ENCODE measurements around the gene BARX1.

BARX1 gene

GRCh38 chr9:93951655-93952118 lies 3.5 kb downstream of the BARX1 start:
- H3K4me1 Mint-ChIP-seq = peaks cover 54% of the 10 kb centered on the region
- peak overlapping the region; percentile 55 for H3K4me3 Mint-ChIP-seq
- no peak for DNase-seq
- H3K36me3 Mint-ChIP-seq = peaks cover 15% of the 10 kb centered on the region
- H3K27ac Mint-ChIP-seq = peak overlapping the region; percentile 49
- peaks cover 96% of the 10 kb centered on the region for H3K27me3 Mint-ChIP-seq
- H3K9me3 Mint-ChIP-seq = peaks cover 8% of the 10 kb centered on the region
- CTCF ChIA-PET = interaction anchor here (1.2 kb wide), 1 partner anchor 10 kb away, joined by 3 read pairs; no protein-coding TSS in a partner anchor

DNA sequence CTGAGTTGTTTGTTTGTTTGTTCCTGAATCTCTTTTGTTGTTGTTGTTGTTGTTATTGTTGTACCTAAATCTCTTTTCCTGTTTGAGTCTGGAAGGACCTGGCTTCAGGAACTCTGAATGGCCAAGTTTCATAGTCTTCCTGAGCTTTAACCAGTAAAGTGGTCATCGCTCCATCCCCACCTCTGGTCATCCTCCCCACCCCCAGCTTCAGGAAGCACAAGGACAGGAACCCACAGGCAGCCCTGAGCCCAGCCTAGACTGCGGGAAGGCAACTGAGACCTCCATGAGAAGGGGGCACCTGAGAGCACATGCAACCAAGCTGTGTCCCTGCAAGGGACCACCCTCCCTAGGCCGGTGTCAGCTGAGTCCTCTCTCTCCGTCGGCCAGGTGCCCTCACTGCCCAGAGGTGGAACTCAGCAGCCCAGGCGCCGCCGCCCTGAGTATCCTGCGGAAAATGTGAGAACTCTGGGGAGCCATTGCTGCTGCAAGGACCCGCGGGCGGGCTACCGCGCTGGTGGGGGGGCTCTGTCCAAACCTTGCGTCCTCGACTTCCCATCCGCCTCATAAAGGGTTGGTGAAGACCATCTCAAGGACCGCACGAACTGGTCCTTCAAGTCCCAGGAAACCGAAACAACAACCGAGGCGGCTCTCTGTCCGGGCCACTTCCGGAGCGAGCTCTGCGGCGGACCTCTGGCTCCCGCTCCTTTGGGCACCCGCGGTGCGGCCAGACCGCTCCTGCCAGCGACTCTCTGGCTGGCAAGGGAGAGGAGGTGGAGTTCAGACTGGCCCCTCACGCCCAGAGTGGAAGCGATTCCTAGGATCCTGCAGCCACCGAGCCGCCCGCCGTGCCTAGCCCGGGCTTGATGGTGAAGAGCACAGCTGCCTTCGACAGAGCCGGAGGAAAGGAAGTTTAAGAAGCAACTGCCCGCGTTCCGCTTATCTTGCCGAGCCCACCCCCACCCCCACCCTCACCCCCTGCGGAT lies 4.2 kb downstream of the BARX1 start:
- peaks cover 96% of the 10 kb centered on the region for H3K27me3 Mint-ChIP-seq
- H3K4me3 Mint-ChIP-seq = peak overlapping the region; percentile 55
- peaks cover 8% of the 10 kb centered on the region for H3K9me3 Mint-ChIP-seq
- H3K27ac Mint-ChIP-seq = peak overlapping the region; percentile 68
- DNase-seq = peak; percentile 48
- peaks cover 15% of the 10 kb centered on the region for H3K36me3 Mint-ChIP-seq
- peaks cover 54% of the 10 kb centered on the region for H3K4me1 Mint-ChIP-seq
- CTCF ChIA-PET = interaction anchor here (1.2 to 1.3 kb wide), 2 partner anchors 11 to 124 kb away, joined by 3 to 5 read pairs; no protein-coding TSS in a partner anchor

DNA sequence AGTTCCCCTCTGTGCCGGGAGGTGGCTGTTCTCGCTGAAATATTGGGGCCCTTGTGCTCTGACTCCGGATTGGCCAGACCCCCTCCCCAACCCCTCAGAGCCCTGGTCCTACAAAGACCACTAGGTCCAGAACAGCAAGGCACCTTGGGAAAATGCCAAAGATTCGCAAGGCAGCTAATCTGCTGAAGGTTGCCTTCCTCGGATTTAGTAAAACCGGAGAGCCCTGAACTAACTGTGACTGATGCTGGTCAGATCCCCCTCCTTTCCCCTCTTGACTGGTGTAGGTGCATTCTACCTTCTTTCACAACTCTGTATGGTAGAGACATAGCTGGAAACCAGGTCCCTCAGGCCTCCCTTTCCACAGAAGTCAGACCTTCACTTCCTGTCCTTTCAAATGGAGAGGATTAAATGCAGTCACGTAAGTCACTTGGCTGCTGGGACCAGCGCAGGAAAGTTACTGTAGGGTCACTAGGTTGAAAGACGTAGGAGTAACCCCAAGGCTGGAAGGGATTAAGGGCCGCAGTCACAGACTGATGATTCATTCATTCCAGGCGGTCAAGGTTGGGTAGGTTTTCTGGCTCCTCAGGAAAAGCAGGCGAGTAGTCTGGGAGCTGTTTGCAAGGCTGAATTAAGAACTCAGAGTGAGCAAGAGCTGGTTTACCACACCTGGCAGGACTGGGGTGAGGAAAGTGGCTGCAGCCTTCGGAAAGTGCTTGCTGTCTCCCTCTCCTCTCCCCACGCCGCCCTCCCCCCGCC lies 5.3 kb downstream of the BARX1 start:
- Mint-ChIP-seq H3K9me3 (peaks cover 8% of the 10 kb centered on the region), H3K36me3 (peaks cover 13% of the 10 kb centered on the region), H3K27ac (no peak overlapping the region), H3K4me3 (no peak overlapping the region), H3K4me1 (peaks cover 56% of the 10 kb centered on the region), H3K27me3 (peaks cover 99% of the 10 kb centered on the region)
- CTCF ChIA-PET = interaction anchor here (0.6 to 1.3 kb wide), 2 partner anchors 14 to 123 kb away, joined by 3 to 5 read pairs; no protein-coding TSS in a partner anchor
- DNase-seq = no peak

DNA sequence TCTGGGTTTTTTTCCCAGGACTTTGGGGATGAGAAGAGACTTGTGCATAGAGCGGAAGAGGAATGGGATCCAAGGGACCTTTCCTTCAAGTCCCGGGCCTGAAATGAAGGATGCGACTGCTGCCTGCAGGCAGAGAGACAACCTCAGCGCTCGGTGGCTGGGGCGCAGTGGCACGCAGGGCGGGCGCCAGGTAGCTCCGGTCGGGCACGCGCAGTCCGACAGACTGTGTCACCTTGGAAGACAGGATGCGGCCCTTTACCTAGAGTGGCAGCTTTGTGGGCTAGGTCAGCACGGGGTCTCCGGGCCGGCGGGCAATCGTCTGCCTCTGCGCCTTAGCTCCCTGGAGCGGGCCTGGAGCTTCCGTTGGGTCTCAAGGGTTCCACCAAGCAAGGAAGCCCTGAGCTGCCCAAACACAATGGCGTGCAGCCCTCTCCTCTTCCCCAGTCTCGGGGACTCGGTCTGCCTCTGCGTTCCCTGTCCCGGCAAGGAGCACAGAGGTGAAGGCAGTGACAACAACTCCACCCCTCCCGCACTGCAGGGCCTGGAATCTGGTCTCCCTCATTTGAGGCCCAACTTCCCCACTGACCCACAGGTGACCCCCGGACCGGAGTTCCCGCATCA lies 6.0 kb downstream of the BARX1 start:
- Mint-ChIP-seq H3K27me3 (peaks cover 100% of the 10 kb centered on the region), H3K4me3 (no peak overlapping the region), H3K9me3 (peaks cover 8% of the 10 kb centered on the region), H3K4me1 (peaks cover 56% of the 10 kb centered on the region), H3K36me3 (peaks cover 13% of the 10 kb centered on the region), H3K27ac (no peak overlapping the region)
- no peak for DNase-seq
- CTCF ChIA-PET = interaction anchor here (0.6 kb wide), 1 partner anchor 14 kb away, joined by 3 read pairs; no protein-coding TSS in a partner anchor

- peaks cover 51% of the 10 kb centered on the region for H3K4me1 Mint-ChIP-seq
- H3K27me3 Mint-ChIP-seq = peaks cover 100% of the 10 kb centered on the region
- H3K36me3 Mint-ChIP-seq = peaks cover 9% of the 10 kb centered on the region
- H3K4me3 Mint-ChIP-seq = no peak overlapping the region
- no peak overlapping the region for H3K27ac Mint-ChIP-seq
- DNase-seq = no peak
- H3K9me3 Mint-ChIP-seq = peaks cover 8% of the 10 kb centered on the region
- CTCF ChIA-PET = no interaction called here
These were observed 6.6 kb downstream of the BARX1 start for GRCh38 chr9:93948441-93949072.

DNA sequence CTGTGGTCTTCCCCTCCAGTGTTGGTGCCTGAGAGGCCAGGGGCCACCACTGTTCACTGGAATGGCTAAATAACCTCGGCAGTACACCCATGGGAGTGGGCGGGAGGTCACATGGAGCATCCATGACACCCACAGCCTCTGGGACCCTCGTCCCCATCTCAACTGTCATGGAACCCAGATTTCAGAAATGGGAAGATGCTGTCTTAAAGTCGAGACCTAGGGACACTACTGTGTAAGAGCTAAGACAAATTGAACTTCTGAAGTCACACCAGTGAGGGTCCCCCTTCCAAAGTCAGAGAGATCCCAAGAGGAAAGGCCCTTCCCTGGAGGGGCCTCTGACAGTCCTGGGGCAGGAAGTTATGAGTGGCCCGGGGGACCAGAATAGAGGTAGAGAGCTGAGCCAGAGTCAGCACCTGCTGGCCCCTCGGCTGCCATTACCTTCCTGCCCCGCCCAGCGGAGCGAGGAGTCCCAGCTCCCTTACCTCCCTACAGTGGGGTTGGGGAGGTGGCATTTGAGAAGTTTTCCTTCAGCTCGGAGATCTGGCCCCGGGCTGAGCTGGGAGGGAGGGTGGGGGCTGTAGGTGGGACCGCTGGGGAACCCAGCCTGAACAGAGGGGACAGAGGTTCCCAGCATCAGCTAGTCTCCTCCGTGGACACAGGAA lies 7.6 kb downstream of the BARX1 start:
- Mint-ChIP-seq H3K27me3 (peaks cover 100% of the 10 kb centered on the region), H3K9me3 (peaks cover 8% of the 10 kb centered on the region), H3K4me3 (no peak overlapping the region), H3K4me1 (peaks cover 43% of the 10 kb centered on the region), H3K36me3 (peaks cover 6% of the 10 kb centered on the region), H3K27ac (no peak overlapping the region)
- no peak for DNase-seq
- CTCF ChIA-PET = interaction anchor here (0.6 to 1.5 kb wide), 2 partner anchors 120 to 518 kb away, joined by 4 to 5 read pairs; no protein-coding TSS in a partner anchor

GRCh38 chr9:93946338-93946712 lies 8.8 kb downstream of the BARX1 start:
- H3K4me1 Mint-ChIP-seq = peaks cover 34% of the 10 kb centered on the region

DNA sequence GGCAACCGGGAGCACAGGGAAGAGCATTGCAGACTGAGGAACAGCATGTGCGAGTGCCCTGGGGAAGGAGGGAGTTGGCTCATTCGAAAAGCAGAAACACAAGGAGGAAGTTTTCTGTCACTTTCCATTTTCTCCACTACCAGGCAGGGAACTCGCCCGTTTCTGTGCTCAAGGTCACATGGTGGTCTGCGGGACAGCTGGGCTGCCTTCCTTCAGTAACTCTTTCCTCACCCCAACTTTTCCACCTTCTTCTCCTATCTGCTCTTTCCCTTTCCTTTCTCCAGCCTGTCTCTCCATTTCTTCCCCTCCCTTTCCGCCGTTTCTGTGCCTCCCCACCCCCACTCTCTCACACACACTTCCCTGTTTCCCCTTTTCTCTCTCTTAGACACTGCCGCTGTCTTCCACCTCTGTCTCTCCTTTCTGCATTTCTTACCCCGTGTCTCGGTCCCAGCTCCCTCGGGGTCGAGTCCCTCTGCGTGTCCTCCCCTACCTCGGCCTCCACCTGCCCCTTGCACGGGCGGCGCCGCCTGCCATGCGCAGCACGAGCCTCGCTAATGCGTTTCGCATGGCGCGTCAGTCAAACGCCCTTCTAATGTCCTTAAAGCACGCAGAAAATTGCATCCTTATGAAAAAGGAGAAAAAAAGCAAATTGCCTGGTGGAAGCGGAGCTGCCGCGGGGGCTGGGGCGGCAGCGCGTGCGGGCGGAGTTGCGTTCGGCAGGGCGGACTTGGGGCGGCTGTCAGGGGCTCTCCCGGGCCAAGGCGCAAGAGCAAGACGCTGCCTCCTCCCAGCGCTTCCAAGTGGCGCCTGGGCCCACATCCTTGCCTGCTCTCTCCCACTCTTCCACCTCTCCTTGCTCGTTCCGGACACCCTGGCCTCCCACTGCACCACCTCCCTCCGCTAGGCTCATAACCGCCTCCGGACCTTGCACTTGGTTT lies 9.5 kb downstream of the BARX1 start:
- Mint-ChIP-seq H3K27ac (no peak overlapping the region), H3K27me3 (peaks cover 100% of the 10 kb centered on the region), H3K4me1 (peaks cover 27% of the 10 kb centered on the region), H3K36me3 (peaks cover 6% of the 10 kb centered on the region), H3K9me3 (peaks cover 8% of the 10 kb centered on the region), H3K4me3 (peak overlapping the region; percentile 36)
- no peak for DNase-seq
- CTCF ChIA-PET = interaction anchor here (1.4 kb wide), 1 partner anchor 36 kb away, joined by 3 read pairs; no protein-coding TSS in a partner anchor

More at GRCh38 chr9:93946338-93946712, 8.8 kb downstream of the BARX1 start:
- no peak overlapping the region for H3K27ac Mint-ChIP-seq
- H3K4me3 Mint-ChIP-seq = peak overlapping the region; percentile 16
- CTCF ChIA-PET = interaction anchor here (1.5 kb wide), 1 partner anchor 119 kb away, joined by 4 read pairs; no protein-coding TSS in a partner anchor
- peaks cover 6% of the 10 kb centered on the region for H3K36me3 Mint-ChIP-seq
- DNase-seq = no peak
- H3K27me3 Mint-ChIP-seq = peaks cover 100% of the 10 kb centered on the region
- H3K9me3 Mint-ChIP-seq = peaks cover 8% of the 10 kb centered on the region

- Mint-ChIP-seq H3K36me3 (no peaks in the 10 kb centered on the region), H3K4me1 (peaks cover 15% of the 10 kb centered on the region), H3K9me3 (no peaks in the 10 kb centered on the region), H3K27ac (no peak overlapping the region), H3K27me3 (peaks cover 98% of the 10 kb centered on the region), H3K4me3 (no peak overlapping the region)
- DNase-seq = no peak
- CTCF ChIA-PET = interaction anchor here (1.1 to 1.7 kb wide), 4 partner anchors 20 to 262 kb away, joined by 3 to 4 read pairs (median 4); no protein-coding TSS in a partner anchor
These were observed 11.1 kb downstream of the BARX1 start for GRCh38 chr9:93944011-93944410.

DNA sequence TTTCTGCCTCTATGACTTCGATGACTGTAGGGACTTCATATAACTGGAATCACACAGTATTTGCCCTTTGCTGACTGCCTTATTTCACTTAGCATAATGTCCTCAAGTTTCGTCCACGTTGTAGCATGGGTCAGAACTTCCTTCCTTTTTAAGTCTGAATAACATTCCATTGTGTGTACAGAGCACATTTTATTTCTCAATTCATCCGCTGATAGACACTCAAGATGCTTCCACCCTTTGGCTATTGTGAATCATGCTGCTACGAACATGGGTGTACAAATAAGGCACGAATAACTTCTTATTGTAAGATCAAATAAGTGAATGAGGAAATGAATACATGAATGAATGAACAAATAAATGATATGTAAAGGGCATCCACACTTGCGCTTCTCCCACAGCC lies 13.0 kb downstream of the BARX1 start:
- Mint-ChIP-seq H3K27me3 (peaks cover 89% of the 10 kb centered on the region), H3K4me1 (peaks cover 12% of the 10 kb centered on the region), H3K4me3 (no peak overlapping the region), H3K27ac (no peak overlapping the region), H3K9me3 (no peaks in the 10 kb centered on the region), H3K36me3 (no peaks in the 10 kb centered on the region)
- no peak for DNase-seq
- CTCF ChIA-PET = interaction anchor here (1.0 kb wide), 1 partner anchor 17 kb away, joined by 3 read pairs; no protein-coding TSS in a partner anchor

DNA sequence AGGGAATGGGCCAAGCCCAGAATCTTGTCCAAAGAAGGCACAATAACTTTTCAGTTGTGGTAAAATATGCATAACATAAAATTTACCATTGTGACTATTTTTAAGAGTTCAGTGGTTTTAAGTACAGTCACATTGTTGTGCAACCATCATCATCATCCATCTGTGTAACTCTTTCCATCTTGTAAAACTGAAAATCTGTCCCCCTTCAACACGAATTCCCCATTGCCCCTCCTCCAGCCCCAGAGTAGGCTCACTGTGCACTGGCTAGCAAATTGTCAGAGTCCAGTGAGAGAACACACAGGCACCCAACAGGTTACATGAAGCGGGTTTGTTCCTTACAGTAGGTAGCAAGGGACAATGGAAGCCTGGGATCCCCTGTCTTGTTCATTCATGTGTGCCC lies 13.7 kb downstream of the BARX1 start:
- H3K36me3 Mint-ChIP-seq = no peaks in the 10 kb centered on the region
- CTCF ChIA-PET = no interaction called here
- H3K27ac Mint-ChIP-seq = no peak overlapping the region
- peaks cover 12% of the 10 kb centered on the region for H3K4me1 Mint-ChIP-seq
- DNase-seq = no peak
- H3K9me3 Mint-ChIP-seq = no peaks in the 10 kb centered on the region
- H3K27me3 Mint-ChIP-seq = peaks cover 88% of the 10 kb centered on the region
- H3K4me3 Mint-ChIP-seq = no peak overlapping the region

DNA sequence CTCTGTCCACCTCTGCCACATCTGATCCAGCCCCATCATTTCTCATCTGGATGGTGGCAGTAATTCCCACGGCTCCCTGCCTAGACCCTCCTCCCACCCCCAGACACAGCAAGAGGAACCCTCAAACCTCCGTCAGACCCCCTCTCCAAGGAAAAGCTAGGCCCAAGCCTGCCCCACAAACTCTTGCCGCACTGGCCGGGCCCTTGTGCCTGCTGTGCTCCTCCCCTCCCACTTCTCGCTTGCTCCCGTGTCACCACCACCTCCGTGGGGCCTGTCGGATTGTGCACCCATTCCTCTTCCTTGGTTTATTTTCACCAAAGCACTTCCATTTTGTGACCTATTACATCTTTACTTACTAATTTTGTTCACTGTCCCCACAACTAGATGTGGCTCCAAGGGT lies 14.2 kb downstream of the BARX1 start:
- no peak overlapping the region for H3K27ac Mint-ChIP-seq
- no peaks in the 10 kb centered on the region for H3K36me3 Mint-ChIP-seq
- CTCF ChIA-PET = no interaction called here
- peaks cover 87% of the 10 kb centered on the region for H3K27me3 Mint-ChIP-seq
- H3K4me3 Mint-ChIP-seq = no peak overlapping the region
- H3K9me3 Mint-ChIP-seq = no peaks in the 10 kb centered on the region
- no peak for DNase-seq
- peaks cover 8% of the 10 kb centered on the region for H3K4me1 Mint-ChIP-seq
